Measurements from ENCODE around the gene PES1.
"Not testable (repeated sequence)": the region's sequence is repeated elsewhere in the genome, so short reads cannot be mapped to it uniquely, and the experiment has no call there.

The PES1 gene

GRCh38 chr22:30626413-30626812 lies 34.7 kb upstream of the PES1 start:
- WGBS, result 90% methylated on average over 5 of the region's 5 CpGs
- no peaks in the 10 kb centered on the region for H3K9me3 ChIP-seq (ENCODE audit: insufficient read depth, low read depth, low read length)

GRCh38 chr22:30619909-30620308 lies 28.2 kb upstream of the PES1 start:
- H3K27me3 ChIP-seq (ENCODE audit: insufficient read depth, low read length); H3K4me3 ChIP-seq (ENCODE audit: low read length); H3K4me1 ChIP-seq (ENCODE audit: insufficient read depth, low read length); H3K9ac ChIP-seq (ENCODE audit: low read depth, low read length); H3K9me3 ChIP-seq (ENCODE audit: insufficient read depth, low read depth, low read length); H3K27ac ChIP-seq (ENCODE audit: low read depth, low read length): not testable (repeated sequence)
- peaks cover 69% of the 10 kb centered on the region for H3K36me3 ChIP-seq (ENCODE audit: insufficient read depth, low read length)
- WGBS, result 94% methylated on average over 6 of the region's 6 CpGs

More at GRCh38 chr22:30626413-30626812, 34.7 kb upstream of the PES1 start:
- Histone ChIP-seq H3K4me3 (ENCODE audit: low read length) (no peak overlapping the region), H3K9ac (ENCODE audit: low read depth, low read length) (no peak overlapping the region), H3K27ac (ENCODE audit: low read depth, low read length) (no peak overlapping the region), H3K36me3 (ENCODE audit: insufficient read depth, low read length) (peaks cover 32% of the 10 kb centered on the region), H3K4me1 (ENCODE audit: insufficient read depth, low read length) (no peaks in the 10 kb centered on the region), H3K27me3 (ENCODE audit: insufficient read depth, low read length) (no peaks in the 10 kb centered on the region)

GRCh38 chr22:30617819-30618218 lies 26.1 kb upstream of the PES1 start:
- Histone ChIP-seq H3K36me3 (ENCODE audit: insufficient read depth, low read length) (peaks cover 69% of the 10 kb centered on the region), H3K4me1 (ENCODE audit: insufficient read depth, low read length) (no peaks in the 10 kb centered on the region), H3K27ac (ENCODE audit: low read depth, low read length) (no peak overlapping the region), H3K9ac (ENCODE audit: low read depth, low read length) (no peak overlapping the region), H3K27me3 (ENCODE audit: insufficient read depth, low read length) (no peaks in the 10 kb centered on the region), H3K4me3 (ENCODE audit: low read length) (no peak overlapping the region), H3K9me3 (ENCODE audit: insufficient read depth, low read depth, low read length) (no peaks in the 10 kb centered on the region)
- WGBS, result 98% methylated on average over 5 of the region's 6 CpGs

- H3K4me3 ChIP-seq (ENCODE audit: low read length), result no peak overlapping the region
- no peak overlapping the region for H3K27ac ChIP-seq (ENCODE audit: low read depth, low read length)
- no peaks in the 10 kb centered on the region for H3K9me3 ChIP-seq (ENCODE audit: insufficient read depth, low read depth, low read length)
- 94% methylated on average over 7 of the region's 7 CpGs for WGBS
- H3K27me3 ChIP-seq (ENCODE audit: insufficient read depth, low read length), result no peaks in the 10 kb centered on the region
- H3K36me3 ChIP-seq (ENCODE audit: insufficient read depth, low read length), result peaks cover 79% of the 10 kb centered on the region
- no peaks in the 10 kb centered on the region for H3K4me1 ChIP-seq (ENCODE audit: insufficient read depth, low read length)
- H3K9ac ChIP-seq (ENCODE audit: low read depth, low read length), result no peak overlapping the region
These were observed 23.8 kb upstream of the PES1 start for GRCh38 chr22:30615543-30615954.

- H3K27me3 ChIP-seq (ENCODE audit: insufficient read depth, low read length), result no peaks in the 10 kb centered on the region
- H3K4me3 ChIP-seq (ENCODE audit: low read length), result no peak overlapping the region
- no peak overlapping the region for H3K27ac ChIP-seq (ENCODE audit: low read depth, low read length)
- peaks cover 79% of the 10 kb centered on the region for H3K36me3 ChIP-seq (ENCODE audit: insufficient read depth, low read length)
- no peaks in the 10 kb centered on the region for H3K9me3 ChIP-seq (ENCODE audit: insufficient read depth, low read depth, low read length)
- H3K4me1 ChIP-seq (ENCODE audit: insufficient read depth, low read length), result 0 out of 2 replicates have a peak, but pooled peaks cover under 1% of the 10 kb centered on the region
- H3K9ac ChIP-seq (ENCODE audit: low read depth, low read length), result no peak overlapping the region
These were observed 23.2 kb upstream of the PES1 start for GRCh38 chr22:30614879-30615278.

GRCh38 chr22:30614268-30614667 lies 22.6 kb upstream of the PES1 start:
- WGBS, result 93% methylated on average over 7 of the region's 7 CpGs
- no peak overlapping the region for H3K4me3 ChIP-seq (ENCODE audit: low read length)
- no peak overlapping the region for H3K9ac ChIP-seq (ENCODE audit: low read depth, low read length)
- H3K36me3 ChIP-seq (ENCODE audit: insufficient read depth, low read length), result peaks cover 73% of the 10 kb centered on the region
- no peaks in the 10 kb centered on the region for H3K9me3 ChIP-seq (ENCODE audit: insufficient read depth, low read depth, low read length)
- peaks cover 7% of the 10 kb centered on the region; the same call in 1 of the 2 replicates for H3K4me1 ChIP-seq (ENCODE audit: insufficient read depth, low read length)
- no peaks in the 10 kb centered on the region for H3K27me3 ChIP-seq (ENCODE audit: insufficient read depth, low read length)
- H3K27ac ChIP-seq (ENCODE audit: low read depth, low read length), result no peak overlapping the region

- Histone ChIP-seq H3K9me3 (ENCODE audit: insufficient read depth, low read depth, low read length) (no peaks in the 10 kb centered on the region), H3K4me3 (ENCODE audit: low read length) (no peak overlapping the region), H3K9ac (ENCODE audit: low read depth, low read length) (no peak overlapping the region), H3K36me3 (ENCODE audit: insufficient read depth, low read length) (peaks cover 61% of the 10 kb centered on the region), H3K27ac (ENCODE audit: low read depth, low read length) (no peak overlapping the region), H3K27me3 (ENCODE audit: insufficient read depth, low read length) (no peaks in the 10 kb centered on the region), H3K4me1 (ENCODE audit: insufficient read depth, low read length) (peaks cover 18% of the 10 kb centered on the region; the same call in 1 of the 2 replicates)
- 87% methylated on average over 8 of the region's 8 CpGs for WGBS
These were observed 21.1 kb upstream of the PES1 start for GRCh38 chr22:30612789-30613188.

GRCh38 chr22:30611197-30611596 lies 19.5 kb upstream of the PES1 start:
- 96% methylated on average over 3 of the region's 3 CpGs for WGBS
- H3K27ac ChIP-seq (ENCODE audit: low read depth, low read length), result no peak overlapping the region
- no peaks in the 10 kb centered on the region for H3K9me3 ChIP-seq (ENCODE audit: insufficient read depth, low read depth, low read length)
- peaks cover 26% of the 10 kb centered on the region for H3K4me1 ChIP-seq (ENCODE audit: insufficient read depth, low read length)
- H3K4me3 ChIP-seq (ENCODE audit: low read length), result no peak overlapping the region
- peaks cover 53% of the 10 kb centered on the region for H3K36me3 ChIP-seq (ENCODE audit: insufficient read depth, low read length)
- H3K27me3 ChIP-seq (ENCODE audit: insufficient read depth, low read length), result no peaks in the 10 kb centered on the region
- H3K9ac ChIP-seq (ENCODE audit: low read depth, low read length), result no peak overlapping the region

GRCh38 chr22:30610299-30610698 lies 18.6 kb upstream of the PES1 start:
- no peak overlapping the region for H3K4me3 ChIP-seq (ENCODE audit: low read length)
- no peak overlapping the region for H3K27ac ChIP-seq (ENCODE audit: low read depth, low read length)
- no peak overlapping the region for H3K9ac ChIP-seq (ENCODE audit: low read depth, low read length)
- no peaks in the 10 kb centered on the region for H3K27me3 ChIP-seq (ENCODE audit: insufficient read depth, low read length)
- H3K4me1 ChIP-seq (ENCODE audit: insufficient read depth, low read length), result peaks cover 35% of the 10 kb centered on the region
- WGBS, result 89% methylated on average over 7 of the region's 7 CpGs
- peaks cover 46% of the 10 kb centered on the region for H3K36me3 ChIP-seq (ENCODE audit: insufficient read depth, low read length)
- H3K9me3 ChIP-seq (ENCODE audit: insufficient read depth, low read depth, low read length), result no peaks in the 10 kb centered on the region

GRCh38 chr22:30609260-30610185 lies 17.8 kb upstream of the PES1 start:
- WGBS, result 72% methylated on average over 17 of the region's 17 CpGs
- H3K4me3 ChIP-seq (ENCODE audit: low read length), result no peak overlapping the region
- H3K27ac ChIP-seq (ENCODE audit: low read depth, low read length), result peak overlapping the region; percentile 55; the same call in 1 of the 2 replicates

GRCh38 chr22:30607939-30608338 lies 16.2 kb upstream of the PES1 start:
- 93% methylated on average over 7 of the region's 7 CpGs for WGBS
- Histone ChIP-seq H3K9me3 (ENCODE audit: insufficient read depth, low read depth, low read length) (no peaks in the 10 kb centered on the region), H3K4me3 (ENCODE audit: low read length) (peak overlapping the region; percentile 56), H3K9ac (ENCODE audit: low read depth, low read length) (peak overlapping the region; percentile 68; the same call in 1 of the 2 replicates), H3K4me1 (ENCODE audit: insufficient read depth, low read length) (peaks cover 37% of the 10 kb centered on the region), H3K27me3 (ENCODE audit: insufficient read depth, low read length) (no peaks in the 10 kb centered on the region), H3K27ac (ENCODE audit: low read depth, low read length) (0 out of 2 replicates have a peak overlapping the region, but pooled peaks have one; percentile 39), H3K36me3 (ENCODE audit: insufficient read depth, low read length) (peaks cover 28% of the 10 kb centered on the region)

More at GRCh38 chr22:30609260-30610185, 17.8 kb upstream of the PES1 start:
- Histone ChIP-seq H3K36me3 (ENCODE audit: insufficient read depth, low read length) (peaks cover 40% of the 10 kb centered on the region), H3K9ac (ENCODE audit: low read depth, low read length) (peak overlapping the region; percentile 40; the same call in 1 of the 2 replicates), H3K4me1 (ENCODE audit: insufficient read depth, low read length) (peaks cover 37% of the 10 kb centered on the region), H3K27me3 (ENCODE audit: insufficient read depth, low read length) (no peaks in the 10 kb centered on the region), H3K9me3 (ENCODE audit: insufficient read depth, low read depth, low read length) (no peaks in the 10 kb centered on the region)

Measured in HUES64 (cell line).